Astrocyte (in vitro differentiated cells and primary cell): ENCODE results near the gene PLCXD3.
A peak's percentile ranks its signal among the peaks of the same experiment; 100 is the strongest.

Source experiments
- EZH2 ChIP-seq: IDR thresholded peaks from 2 replicates; pipeline ENCODE4 v1.6.1; 2012; ENCODE audit warnings: mild to moderate bottlenecking, low read length, inconsistent platforms; ENCODE audit not compliant: insufficient read depth
- TF ChIP-seq, protein P1 (sequence below): IDR thresholded peaks from 2 replicates; pipeline ENCODE4 v1.5.1; 2011; ENCODE audit warnings: low read depth, mild to moderate bottlenecking, inconsistent platforms, low read length, moderate library complexity; ENCODE audit not compliant: insufficient read depth

- TF ChIP-seq, protein P1, sequence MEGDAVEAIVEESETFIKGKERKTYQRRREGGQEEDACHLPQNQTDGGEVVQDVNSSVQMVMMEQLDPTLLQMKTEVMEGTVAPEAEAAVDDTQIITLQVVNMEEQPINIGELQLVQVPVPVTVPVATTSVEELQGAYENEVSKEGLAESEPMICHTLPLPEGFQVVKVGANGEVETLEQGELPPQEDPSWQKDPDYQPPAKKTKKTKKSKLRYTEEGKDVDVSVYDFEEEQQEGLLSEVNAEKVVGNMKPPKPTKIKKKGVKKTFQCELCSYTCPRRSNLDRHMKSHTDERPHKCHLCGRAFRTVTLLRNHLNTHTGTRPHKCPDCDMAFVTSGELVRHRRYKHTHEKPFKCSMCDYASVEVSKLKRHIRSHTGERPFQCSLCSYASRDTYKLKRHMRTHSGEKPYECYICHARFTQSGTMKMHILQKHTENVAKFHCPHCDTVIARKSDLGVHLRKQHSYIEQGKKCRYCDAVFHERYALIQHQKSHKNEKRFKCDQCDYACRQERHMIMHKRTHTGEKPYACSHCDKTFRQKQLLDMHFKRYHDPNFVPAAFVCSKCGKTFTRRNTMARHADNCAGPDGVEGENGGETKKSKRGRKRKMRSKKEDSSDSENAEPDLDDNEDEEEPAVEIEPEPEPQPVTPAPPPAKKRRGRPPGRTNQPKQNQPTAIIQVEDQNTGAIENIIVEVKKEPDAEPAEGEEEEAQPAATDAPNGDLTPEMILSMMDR, result no peak
- TF ChIP-seq EZH2, result peak; percentile 60
Observed at GRCh38 chr5:41509399-41510175, 814 bp downstream of the PLCXD3 start.
